ENCODE data around the gene DLK1.

DNA sequence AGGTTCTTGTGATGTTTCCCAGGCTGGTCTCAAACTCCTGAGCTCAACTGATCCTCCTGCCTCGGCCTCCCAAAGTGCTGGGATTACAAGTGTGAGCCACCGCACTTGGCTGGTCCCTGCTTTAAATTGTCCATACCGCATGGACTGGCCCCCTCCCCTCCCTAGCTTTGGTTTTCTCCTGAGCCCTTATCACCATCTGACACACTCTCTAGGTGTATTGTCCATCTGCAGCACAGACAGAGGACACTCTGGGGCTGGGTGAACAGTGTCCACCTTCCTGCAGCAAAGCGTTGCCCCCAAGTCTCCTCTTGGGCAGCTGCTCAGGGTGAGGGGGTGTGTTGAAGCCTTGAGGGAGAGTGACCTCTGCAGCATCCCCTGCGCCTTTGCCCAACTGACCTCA, 36.0 kb upstream of the DLK1 start:
- TF ChIP-seq, protein P1, sequence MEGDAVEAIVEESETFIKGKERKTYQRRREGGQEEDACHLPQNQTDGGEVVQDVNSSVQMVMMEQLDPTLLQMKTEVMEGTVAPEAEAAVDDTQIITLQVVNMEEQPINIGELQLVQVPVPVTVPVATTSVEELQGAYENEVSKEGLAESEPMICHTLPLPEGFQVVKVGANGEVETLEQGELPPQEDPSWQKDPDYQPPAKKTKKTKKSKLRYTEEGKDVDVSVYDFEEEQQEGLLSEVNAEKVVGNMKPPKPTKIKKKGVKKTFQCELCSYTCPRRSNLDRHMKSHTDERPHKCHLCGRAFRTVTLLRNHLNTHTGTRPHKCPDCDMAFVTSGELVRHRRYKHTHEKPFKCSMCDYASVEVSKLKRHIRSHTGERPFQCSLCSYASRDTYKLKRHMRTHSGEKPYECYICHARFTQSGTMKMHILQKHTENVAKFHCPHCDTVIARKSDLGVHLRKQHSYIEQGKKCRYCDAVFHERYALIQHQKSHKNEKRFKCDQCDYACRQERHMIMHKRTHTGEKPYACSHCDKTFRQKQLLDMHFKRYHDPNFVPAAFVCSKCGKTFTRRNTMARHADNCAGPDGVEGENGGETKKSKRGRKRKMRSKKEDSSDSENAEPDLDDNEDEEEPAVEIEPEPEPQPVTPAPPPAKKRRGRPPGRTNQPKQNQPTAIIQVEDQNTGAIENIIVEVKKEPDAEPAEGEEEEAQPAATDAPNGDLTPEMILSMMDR (IDR thresholded peaks at IDR 0.05 in 8 of 11, conservative IDR thresholded peaks at IDR 0.05 in 3 of 11) = no peak
- no peak for TF ChIP-seq POLR2A (IDR thresholded peaks at IDR 0.05)

Data from spleen (tissue), 7 donors.